Uterus (tissue), 2 donors: ENCODE data around the gene RGS10.

Experiments used
- CTCF ChIP-seq, 4 experiments: fragments of 200-600 bp in 2 of 4; fragments of 450-650 bp in 2 of 4; sonication (generic) in 2 of 4; IDR thresholded peaks; one replicate each; pipeline ENCODE4 v1.5.1; 2016 to 2019; ENCODE audit warnings: antibody characterized with exemption in 4 of 4, mild to moderate bottlenecking in 2 of 4, moderate library complexity in 1 of 4
- POLR2A ChIP-seq, 2 donors: fragments of 450-650 bp; IDR thresholded peaks; one replicate each; pipeline ENCODE4 v1.6.1; 2016; ENCODE audit warnings: antibody characterized with exemption in 2 of 2, mild to moderate bottlenecking in 1 of 2, moderate library complexity in 1 of 2

GRCh38 chr10:119526621-119527592, 15.6 kb downstream of the RGS10 start:
- no peak for TF ChIP-seq CTCF (IDR thresholded peaks at IDR 0.05)
- TF ChIP-seq POLR2A (IDR thresholded peaks at IDR 0.05), result no peak
